Upper lobe of left lung (tissue), 4 donors: Measurements from ENCODE around the gene HLA-DQB2.

ENCODE experiments used
- CTCF ChIP-seq, 6 experiments: fragments of 450-650 bp in 4 of 6; fragments of 200-600 bp in 2 of 6; sonication (generic) in 2 of 6; IDR thresholded peaks; one replicate each; pipeline ENCODE4 v1.5.1; 2016 to 2019; ENCODE audit warnings: antibody characterized with exemption in 6 of 6
- POLR2A ChIP-seq, 4 donors: fragments of 450-650 bp; IDR thresholded peaks; one replicate each; pipeline ENCODE4 v1.5.1; 2016 to 2017; ENCODE audit warnings: antibody characterized with exemption in 4 of 4, mild to moderate bottlenecking in 2 of 4
- POLR2AphosphoS5 ChIP-seq, 2 donors: sonication (generic); formaldehyde crosslinking; IDR thresholded peaks; one replicate each; pipeline ENCODE4 v1.5.1; 2017; ENCODE audit warnings: antibody characterized with exemption in 2 of 2

DNA sequence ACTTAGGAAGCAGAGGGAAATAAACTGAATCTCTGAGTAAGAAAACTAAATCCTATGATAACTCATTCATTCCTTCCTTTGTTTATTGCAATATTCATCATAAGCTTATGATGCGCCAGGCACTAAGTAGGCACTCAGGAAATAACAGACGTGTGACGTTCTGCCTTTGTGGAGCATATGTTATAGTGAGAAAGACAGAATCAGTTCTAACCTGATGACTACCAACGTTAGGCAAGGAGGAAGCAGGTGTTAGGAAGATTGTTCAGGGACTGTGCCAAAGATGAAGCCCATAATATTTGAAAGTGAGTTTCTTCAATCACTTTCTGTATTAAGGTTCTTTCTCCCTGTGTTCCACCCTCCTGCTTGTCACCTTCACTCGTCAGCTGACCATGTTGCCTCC is 18.6 kb downstream of the HLA-DQB2 start:
- TF ChIP-seq CTCF (IDR thresholded peaks at IDR 0.05) = no peak
- TF ChIP-seq POLR2AphosphoS5 (IDR thresholded peaks at IDR 0.05) = no peak
- no peak for TF ChIP-seq POLR2A (IDR thresholded peaks at IDR 0.05)
